ENCODE data around the gene ARHGAP22. TPM values are rescaled to one million over a fixed set of nuclear protein-coding genes. Genes with fewer than 3 reads are reported as not detected.

ARHGAP22 gene
- total RNA-seq, 1 donor from 2014 or later, result 3.8 TPM

- H3K4me1 ChIP-seq, result peaks cover 5% of the 10 kb centered on the region
- H3K27ac ChIP-seq (replicated peaks), result no peak overlapping the region
- no peak for DNase-seq
- H3K27me3 ChIP-seq (ENCODE audit: low read depth), result peaks cover 13% of the 10 kb centered on the region
- H3K4me3 ChIP-seq, result no peak overlapping the region
- H3K36me3 ChIP-seq, result no peaks in the 10 kb centered on the region
- peaks cover 36% of the 10 kb centered on the region for H3K9me3 ChIP-seq (replicated peaks)
- TF ChIP-seq CTCF (IDR thresholded peaks at IDR 0.05; ENCODE audit: borderline replicate concordance), result no peak
- intact Hi-C loops (cut with micrococcal nuclease), result no loop called here
These were observed 86.7 kb downstream of the ARHGAP22 start for GRCh38 chr10:48517911-48518811.

- peaks cover 38% of the 10 kb centered on the region for H3K9me3 ChIP-seq (replicated peaks)
- no peak for DNase-seq
- no peak overlapping the region for H3K27ac ChIP-seq (replicated peaks)
- no peak overlapping the region for H3K4me3 ChIP-seq
- H3K4me1 ChIP-seq, result no peaks in the 10 kb centered on the region
- TF ChIP-seq CTCF (IDR thresholded peaks at IDR 0.05; ENCODE audit: borderline replicate concordance), result no peak
- H3K27me3 ChIP-seq (ENCODE audit: low read depth), result peaks cover 8% of the 10 kb centered on the region
- H3K36me3 ChIP-seq, result no peaks in the 10 kb centered on the region
- intact Hi-C loops (cut with micrococcal nuclease), result no loop called here
These were observed 87.4 kb downstream of the ARHGAP22 start for GRCh38 chr10:48517482-48517881.

GRCh38 chr10:48516911-48517310 lies 88.0 kb downstream of the ARHGAP22 start:
- TF ChIP-seq CTCF (IDR thresholded peaks at IDR 0.05; ENCODE audit: borderline replicate concordance), result no peak
- intact Hi-C loops (cut with micrococcal nuclease), result no loop called here

GRCh38 chr10:48514916-48515315 lies 90.0 kb downstream of the ARHGAP22 start:
- Histone ChIP-seq H3K4me1 (no peaks in the 10 kb centered on the region), H3K27ac (replicated peaks) (no peak overlapping the region), H3K9me3 (replicated peaks) (peaks cover 38% of the 10 kb centered on the region), H3K36me3 (no peaks in the 10 kb centered on the region), H3K4me3 (no peak overlapping the region), H3K27me3 (ENCODE audit: low read depth) (no peaks in the 10 kb centered on the region)
- no peak for DNase-seq
- intact Hi-C loops (cut with micrococcal nuclease), result no loop called here
- no peak for TF ChIP-seq CTCF (IDR thresholded peaks at IDR 0.05; ENCODE audit: borderline replicate concordance)

More at GRCh38 chr10:48516911-48517310, 88.0 kb downstream of the ARHGAP22 start:
- DNase-seq, result no peak
- H3K27ac ChIP-seq (replicated peaks), result no peak overlapping the region
- peaks cover 2% of the 10 kb centered on the region for H3K27me3 ChIP-seq (ENCODE audit: low read depth)
- peaks cover 38% of the 10 kb centered on the region for H3K9me3 ChIP-seq (replicated peaks)
- no peaks in the 10 kb centered on the region for H3K4me1 ChIP-seq
- no peaks in the 10 kb centered on the region for H3K36me3 ChIP-seq
- no peak overlapping the region for H3K4me3 ChIP-seq

- H3K4me3 ChIP-seq, result no peak overlapping the region
- peaks cover 38% of the 10 kb centered on the region for H3K9me3 ChIP-seq (replicated peaks)
- TF ChIP-seq CTCF (IDR thresholded peaks at IDR 0.05; ENCODE audit: borderline replicate concordance), result no peak
- no peak overlapping the region for H3K27ac ChIP-seq (replicated peaks)
- no peaks in the 10 kb centered on the region for H3K27me3 ChIP-seq (ENCODE audit: low read depth)
- H3K4me1 ChIP-seq, result peaks cover 7% of the 10 kb centered on the region
- DNase-seq, result no peak
- intact Hi-C loops (cut with micrococcal nuclease), result no loop called here
- no peaks in the 10 kb centered on the region for H3K36me3 ChIP-seq
These were observed 90.6 kb downstream of the ARHGAP22 start for GRCh38 chr10:48514255-48514654.
